ENCODE results near the gene DAB2IP.

DNA sequence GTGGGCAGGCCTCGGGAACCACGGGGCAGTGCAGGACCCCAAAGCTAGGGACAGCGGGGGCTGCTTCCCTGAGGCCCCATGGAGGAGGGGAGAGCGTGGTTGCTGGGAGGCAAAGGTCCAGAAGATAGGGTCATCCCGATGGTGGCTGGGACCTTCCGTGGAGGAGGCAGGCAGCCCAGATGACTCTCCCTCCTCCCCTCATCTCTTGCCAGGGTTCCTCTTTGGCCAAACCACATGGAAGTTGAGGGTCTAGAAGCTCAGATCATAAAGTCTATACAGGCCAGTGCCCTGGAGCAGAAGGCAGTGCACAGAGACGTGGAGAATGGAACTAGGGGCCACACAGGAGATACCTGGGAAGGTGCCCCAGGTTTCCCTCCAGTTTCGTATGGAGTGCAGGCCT is 22.6 kb downstream of the DAB2IP start:
- no peak for TF ChIP-seq POLR2A (IDR thresholded peaks at IDR 0.05)
- TF ChIP-seq, protein P1, sequence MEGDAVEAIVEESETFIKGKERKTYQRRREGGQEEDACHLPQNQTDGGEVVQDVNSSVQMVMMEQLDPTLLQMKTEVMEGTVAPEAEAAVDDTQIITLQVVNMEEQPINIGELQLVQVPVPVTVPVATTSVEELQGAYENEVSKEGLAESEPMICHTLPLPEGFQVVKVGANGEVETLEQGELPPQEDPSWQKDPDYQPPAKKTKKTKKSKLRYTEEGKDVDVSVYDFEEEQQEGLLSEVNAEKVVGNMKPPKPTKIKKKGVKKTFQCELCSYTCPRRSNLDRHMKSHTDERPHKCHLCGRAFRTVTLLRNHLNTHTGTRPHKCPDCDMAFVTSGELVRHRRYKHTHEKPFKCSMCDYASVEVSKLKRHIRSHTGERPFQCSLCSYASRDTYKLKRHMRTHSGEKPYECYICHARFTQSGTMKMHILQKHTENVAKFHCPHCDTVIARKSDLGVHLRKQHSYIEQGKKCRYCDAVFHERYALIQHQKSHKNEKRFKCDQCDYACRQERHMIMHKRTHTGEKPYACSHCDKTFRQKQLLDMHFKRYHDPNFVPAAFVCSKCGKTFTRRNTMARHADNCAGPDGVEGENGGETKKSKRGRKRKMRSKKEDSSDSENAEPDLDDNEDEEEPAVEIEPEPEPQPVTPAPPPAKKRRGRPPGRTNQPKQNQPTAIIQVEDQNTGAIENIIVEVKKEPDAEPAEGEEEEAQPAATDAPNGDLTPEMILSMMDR (IDR thresholded peaks at IDR 0.05), result no peak
